ENCODE data around the gene SNTG2.
"Not testable (repeated sequence)": the region's sequence is repeated elsewhere in the genome, so short reads cannot be mapped to it uniquely, and the experiment has no call there.

SNTG2 gene

DNA sequence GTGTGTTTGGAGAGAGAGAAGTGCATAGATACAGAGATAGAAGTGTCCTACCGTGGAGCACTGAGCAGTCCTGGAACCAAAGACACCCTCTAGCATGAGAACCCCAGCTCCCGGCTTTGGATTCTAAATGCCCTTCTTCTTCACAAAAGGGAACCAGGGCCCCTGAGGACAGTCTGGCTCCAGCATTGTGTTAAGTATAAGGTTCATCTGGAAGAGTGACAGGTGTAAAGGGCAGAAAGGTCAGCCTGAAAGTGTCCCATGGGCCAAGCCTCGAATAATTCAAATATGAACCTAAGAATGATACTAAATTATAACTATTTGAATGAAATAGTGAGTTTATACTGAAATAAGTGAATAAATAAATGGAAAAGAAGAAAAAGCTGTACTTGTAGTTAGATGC is 109.7 kb downstream of the SNTG2 start:
- DNase-seq: no peak

DNA sequence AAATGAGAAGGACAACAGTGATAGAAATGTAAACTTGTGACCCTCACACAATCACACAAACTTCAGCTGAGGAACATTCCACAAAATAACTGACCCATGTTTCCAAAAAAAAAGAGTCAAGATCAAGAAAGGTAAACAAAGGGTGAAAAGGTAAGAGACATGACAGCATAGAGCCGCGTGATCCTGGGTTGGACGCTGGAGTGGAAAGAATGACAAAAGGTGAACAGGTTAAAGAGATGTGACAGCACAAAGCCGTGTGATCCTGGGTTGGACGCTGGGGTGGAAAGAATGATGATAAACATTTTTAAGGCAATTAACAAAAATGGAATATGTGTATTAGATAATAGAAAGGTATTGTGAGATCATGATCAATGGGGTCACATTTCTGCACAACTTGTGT is 110.3 kb downstream of the SNTG2 start:
- DNase-seq: no peak

DNA sequence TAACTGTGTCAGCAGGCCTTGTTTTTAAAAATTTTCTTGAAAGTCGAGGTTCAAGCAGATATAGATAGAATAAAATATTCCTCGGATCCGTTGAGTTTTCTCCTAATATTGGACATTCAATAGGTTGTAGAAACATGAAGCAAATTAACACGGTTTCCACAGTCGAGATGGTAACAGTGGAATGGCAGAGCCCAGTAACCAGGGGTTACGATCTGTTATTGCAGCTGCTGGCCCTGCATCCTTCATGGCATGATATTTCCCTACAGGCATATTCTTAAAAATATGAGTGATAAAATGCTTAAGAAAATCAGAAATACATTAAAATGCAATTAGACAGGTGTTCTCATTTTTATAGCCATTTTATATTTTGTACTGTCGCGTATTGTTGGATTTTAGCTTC is 117.6 kb downstream of the SNTG2 start:
- no peak for DNase-seq

DNA sequence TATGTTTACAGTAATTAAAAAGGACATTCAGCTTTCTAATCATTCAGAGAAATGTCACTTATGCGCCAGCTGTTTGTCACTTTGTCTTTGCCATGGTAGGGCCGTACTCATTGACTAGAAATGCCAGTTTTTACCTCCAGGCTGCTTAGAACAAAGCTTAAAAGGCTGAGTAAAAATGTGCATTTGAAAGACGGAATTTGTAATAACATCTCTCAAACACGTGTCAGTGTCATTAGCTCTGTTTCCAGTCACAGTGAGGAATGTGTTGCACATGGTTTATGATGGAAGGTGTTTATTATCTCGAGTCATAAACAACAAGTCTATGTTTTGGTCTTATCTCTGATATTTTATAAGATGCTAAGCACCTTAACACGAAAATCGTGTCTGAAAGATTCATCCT is 118.2 kb downstream of the SNTG2 start:
- no peak for DNase-seq

DNA sequence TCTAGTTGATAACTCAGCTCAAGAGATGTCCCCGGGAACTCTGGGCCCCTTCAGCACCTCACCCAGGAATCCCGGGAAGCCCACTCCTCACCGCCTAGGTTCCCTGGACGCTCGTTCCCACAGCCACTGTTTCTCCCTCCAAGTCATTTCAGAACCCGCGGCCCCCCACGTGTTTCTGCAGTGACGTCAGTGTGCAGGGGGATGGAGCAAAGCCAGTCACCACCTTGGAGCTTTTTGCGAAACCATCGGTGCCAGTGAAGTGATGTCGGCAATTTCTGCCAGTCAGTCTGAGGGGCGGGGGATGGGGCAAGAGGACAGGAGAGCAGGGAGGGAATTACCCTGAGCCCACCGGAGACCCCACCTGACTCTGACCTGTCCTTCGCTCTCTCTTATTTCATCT is 119.2 kb downstream of the SNTG2 start:
- DNase-seq: no peak

DNA sequence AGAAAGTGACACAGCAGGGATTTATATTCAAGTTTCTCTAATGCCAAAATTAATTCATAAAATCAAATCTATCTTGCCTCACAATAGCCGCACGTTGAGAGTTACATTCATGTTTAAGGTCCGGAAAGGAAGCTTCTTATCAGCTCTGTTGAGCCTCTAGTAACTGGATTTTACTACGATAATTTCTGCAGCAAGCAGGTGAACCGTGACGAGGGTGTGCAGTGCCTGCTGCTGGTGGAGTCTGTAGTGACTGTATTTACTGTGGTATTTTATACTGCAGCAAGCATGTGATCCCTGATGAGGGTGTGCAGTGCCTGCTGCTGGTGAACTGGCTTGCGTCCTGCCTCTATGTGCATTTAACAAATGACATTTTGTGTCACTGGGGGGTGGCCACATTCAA is 120.0 kb downstream of the SNTG2 start:
- DNase-seq: no peak

DNA sequence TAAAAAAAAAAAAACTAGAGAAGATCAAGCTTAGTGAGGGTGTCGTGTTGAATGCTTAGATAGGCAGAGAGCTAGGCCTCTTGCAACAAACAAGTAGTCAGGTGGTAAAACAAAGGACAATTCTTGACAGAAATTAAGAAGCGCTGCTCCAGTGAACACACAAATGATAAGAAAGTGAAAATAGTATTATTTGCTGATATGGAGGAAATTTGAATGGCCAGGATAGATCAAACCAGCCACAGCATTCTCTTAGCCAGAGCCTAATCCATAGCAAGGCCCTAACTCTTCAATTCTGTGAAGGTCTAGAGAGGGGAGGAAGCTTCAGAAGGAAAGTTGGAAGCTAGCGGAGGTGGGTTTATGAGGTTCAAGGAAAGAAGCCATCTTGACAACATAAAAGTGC is 121.0 kb downstream of the SNTG2 start:
- DNase-seq: no peak

DNA sequence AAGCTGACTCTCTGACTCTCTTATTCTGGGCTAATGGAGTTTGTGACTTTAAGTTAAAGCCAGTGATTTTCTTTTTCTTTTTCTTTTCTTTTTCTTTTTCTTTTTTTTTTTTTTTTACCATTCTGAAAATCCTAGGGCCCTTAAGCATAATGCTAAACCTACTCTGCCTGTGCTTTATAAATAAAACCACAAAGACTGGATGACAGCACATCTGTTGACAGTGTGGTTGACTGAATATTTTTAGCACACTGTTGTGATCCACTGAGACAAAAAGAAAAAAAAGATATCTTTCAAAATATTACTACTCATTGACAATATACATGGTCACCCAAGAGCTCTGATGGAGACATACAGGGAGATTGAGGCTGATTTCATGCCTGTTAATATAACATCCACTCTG is 121.6 kb downstream of the SNTG2 start:
- DNase-seq: no peak

DNA sequence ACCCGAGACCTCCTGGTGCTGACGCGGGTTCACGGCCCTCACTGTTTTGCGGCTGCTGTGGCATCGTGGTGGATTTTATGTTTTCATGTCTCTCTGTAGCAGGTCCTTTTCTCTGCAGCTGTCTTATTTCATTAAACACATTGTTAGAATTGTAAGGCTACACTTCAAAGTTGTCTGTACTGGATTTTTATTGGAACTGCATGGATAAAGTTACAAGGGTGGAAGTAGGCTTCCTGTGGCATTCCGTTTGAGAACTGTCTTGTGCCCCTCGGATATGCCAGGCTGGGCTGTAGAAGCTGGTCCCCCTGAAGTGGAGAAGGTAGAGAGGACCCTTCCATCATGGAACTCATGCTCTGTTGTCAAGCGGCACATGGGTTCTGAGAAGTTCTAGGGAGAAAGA is 127.3 kb downstream of the SNTG2 start:
- DNase-seq: no peak

DNA sequence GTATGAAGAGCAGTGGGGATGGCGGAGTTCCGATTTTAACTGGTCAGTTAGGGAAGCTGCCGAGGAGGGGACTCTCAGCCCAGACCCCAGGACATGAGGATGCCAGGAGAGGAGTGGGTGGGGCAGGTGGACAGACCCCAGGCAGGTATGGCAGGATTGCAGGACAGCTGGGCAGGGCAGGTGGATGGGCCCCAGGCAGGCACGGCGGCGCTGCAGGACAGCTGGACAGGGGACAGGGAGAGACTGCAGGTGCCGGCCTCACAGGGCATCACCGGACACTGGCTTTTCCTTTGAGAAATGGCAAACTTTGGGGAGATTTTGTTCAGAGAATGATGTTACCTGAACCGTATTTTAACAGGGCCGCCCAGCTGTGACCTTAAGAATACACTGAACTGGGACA is 127.7 kb downstream of the SNTG2 start:
- DNase-seq: no peak

DNA sequence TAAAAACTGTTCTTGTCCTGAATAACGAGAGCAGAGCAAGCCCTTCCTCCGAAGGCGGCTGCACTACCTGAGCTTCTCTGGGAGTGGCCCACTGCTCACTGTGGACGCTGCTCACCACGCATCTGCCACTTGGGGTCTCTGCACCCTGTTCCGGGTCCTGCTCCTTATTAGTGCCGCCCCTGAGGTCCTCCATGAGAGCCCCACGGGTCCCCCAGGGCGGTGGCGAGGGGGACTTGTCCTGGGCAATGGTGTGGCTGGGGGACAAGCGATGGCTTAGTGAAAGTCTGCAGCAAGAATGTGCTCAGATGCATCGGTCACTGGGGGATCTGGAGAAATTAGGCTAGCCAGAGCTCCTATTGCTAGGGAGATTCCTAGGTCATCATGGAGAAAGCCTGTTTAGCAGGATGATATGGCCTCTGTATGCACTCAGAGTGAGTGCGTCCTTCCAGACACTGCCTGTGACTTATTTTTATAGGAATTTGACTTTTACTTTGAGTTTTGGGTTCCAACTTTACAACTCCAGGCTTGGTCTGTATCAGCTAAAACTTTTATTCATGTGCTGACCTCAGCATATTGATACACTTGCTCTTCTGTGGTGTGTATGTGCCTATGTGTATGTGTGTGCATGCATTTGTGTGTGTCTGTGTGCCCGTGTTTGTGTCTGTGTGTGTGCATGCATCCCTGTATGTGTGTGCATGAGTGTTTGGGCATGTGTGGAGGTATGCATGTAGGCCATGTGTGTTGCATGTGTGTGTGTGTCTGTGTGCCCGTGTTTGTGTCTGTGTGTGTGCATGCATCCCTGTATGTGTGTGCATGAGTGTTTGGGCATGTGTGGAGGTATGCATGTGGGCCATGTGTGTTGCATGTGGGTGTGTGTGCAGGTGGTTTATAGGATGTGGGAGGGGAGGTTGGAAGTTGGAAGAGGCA is 129.5 kb downstream of the SNTG2 start:
- no peak for DNase-seq

DNA sequence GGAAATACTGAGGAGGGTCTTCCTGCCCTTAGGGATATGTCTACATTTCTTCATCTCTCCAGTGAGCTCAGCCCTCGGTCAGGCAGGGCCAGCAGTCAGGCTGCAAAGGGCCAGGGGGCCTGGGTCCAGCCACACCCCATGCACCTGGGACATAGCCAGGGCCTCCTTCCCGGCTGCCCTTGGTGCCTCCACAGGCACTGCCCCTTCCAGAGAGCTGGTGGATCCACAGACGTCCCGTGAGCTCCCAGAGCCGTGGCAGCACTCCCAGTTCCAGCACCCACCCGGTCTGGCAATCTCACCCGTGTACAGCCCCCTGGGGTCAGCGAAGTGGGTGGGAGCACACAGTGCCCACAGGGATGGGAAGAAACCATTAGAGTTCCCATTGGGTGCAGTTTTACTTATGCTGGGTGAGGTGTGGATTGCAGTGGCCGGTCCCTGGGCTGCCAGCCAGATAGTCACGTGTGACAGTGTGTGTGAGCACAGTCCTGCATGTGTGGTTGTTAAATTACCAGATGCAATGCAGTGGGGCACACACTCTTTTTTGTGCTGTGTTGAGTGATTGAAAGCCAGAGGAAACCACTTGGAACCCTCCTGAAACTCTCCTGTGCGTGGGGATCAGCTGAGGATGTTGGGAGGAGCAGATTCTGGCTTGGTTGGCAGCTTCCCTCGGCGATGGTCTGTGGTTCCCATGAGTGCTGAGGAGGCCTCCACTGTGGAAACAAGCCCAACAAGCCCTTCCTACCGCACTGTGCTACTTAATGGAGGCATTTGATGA is 131.0 kb downstream of the SNTG2 start:
- no peak for DNase-seq

DNA sequence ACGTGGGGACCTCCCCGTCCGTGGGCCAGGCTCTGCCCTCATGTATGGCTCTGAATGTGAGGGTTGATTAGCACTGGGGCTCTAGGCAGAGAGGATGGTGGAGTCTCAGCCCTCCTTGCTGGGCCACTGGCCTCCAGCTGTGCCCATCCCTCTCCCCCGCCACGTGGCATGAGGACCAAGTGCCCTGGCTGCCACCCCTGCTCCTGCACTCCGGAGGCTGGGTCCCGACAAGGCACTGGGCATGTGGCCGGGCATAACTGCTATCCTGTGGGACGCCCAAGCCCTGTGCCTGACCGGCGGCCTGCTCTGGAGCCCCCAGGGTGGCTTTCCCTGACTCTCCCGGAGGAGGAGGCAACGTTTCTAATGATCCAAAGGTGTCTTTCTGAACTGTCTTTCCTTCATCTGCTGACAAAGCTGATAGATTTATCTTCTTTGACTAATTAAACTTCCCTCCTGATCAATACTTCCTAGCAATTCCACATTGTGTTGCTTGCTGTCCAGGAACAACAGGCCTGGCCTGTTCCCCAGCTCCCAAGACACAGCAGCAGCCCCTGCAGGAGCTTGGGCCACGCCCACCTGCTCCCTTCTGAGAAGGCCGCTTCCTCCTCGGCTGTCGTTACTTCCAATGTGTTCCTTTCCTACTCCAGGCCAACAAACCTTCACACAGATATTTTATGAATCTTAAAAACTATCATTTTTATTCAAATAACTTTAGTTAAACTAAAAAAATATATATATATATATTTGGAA is 132.0 kb downstream of the SNTG2 start:
- no peak for DNase-seq

DNA sequence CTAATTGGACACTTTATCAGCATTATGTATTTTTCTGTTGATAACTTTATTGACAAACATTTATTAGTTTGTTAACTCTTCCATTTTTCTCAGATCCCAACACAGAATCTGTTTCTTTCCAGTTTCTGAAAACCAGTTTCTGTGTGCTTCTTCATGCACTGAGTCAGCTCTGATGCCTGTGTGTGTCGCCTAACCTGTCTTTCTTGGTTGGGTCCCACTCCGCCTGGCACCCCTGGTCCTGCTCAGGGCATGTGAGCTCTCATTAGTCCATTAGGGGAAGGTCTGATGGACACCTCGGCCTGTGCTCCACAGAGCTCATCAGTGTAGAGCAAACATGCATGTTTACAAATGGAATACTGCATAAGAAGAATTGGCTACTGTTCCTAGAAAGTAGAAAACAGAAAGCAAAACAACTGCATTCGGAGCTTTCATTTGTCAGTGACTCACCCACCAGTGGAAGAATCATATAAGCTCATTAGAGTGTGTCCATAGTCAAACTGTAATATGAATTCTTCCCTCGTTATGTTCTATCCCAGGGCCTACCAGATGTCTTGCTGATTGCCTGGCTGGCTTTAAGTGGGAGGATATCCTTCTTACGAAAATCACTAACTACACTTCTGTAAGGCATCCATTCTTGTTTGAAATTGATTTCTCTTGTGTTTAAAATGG is 137.7 kb downstream of the SNTG2 start:
- DNase-seq: no peak

DNA sequence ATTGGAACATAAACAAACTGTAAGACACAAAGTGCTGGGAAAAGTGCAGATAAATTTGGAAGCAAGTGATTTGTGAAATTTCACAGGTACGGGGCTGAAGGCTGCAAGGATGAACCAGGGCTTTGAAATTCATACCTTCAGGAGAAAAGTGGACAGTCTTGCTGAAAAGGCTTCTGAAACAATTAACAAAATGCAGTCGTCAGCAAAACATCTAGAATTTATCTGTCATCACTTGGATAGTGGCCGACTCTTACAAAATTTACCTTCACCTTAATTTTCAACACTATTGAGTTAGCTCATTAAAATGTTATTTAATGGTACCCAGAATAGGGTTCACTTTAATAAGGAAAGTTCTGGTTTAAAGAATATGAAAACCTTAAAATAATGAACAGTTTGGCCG is 138.3 kb downstream of the SNTG2 start:
- DNase-seq: no peak

DNA sequence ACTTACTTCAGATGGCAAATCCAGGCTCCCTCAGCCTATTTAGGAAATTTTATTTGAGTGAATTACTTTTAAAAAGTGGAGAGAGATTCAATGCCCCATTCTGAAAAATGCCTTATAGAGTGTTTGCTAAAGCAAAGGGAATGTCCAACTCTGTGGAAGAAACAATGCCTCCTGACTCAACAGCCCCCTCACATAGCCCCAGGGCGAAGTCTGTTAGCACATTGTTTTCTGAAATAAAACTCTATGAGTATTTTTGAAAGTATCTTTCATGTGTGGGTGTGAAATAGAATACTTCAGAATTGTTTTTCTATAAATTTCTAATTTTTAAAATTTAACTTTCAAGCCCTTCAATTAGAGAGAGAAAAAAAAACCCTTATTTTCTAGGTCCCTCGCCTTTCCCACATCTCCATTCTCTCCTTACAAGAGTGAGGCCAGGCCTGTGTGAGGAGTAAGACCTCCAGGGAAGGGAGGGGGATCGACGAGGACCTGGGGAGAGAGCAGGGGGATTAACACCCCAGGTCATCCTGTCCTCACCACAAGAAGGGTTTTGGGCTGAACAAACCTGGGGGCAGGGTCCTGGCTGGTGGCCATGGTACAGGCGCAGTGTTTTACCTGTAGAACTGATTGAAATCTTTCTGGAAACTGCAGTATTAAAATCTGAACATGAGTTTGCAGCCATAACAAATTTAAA is 141.4 kb downstream of the SNTG2 start:
- no peak for DNase-seq

DNA sequence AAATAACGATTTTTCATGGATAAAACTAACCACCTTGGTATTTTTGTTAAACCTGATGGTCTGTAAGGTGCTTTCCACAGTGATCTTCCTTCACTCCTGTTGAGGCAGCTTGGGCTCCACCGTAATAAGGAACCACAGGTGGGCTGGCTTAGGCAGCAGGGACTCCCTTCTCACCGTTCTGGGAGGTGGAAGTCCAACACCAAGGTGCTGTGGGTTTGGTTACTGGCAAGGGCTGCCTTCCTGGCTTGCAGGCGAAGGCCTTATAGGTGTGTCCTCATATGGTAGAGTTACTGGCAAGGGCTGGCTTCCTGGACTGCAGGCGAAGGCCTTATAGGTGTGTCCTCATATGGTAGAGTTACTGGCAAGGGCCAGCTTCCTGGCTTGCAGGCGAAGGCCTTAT is 143.0 kb downstream of the SNTG2 start:
- DNase-seq: not testable (repeated sequence)

DNA sequence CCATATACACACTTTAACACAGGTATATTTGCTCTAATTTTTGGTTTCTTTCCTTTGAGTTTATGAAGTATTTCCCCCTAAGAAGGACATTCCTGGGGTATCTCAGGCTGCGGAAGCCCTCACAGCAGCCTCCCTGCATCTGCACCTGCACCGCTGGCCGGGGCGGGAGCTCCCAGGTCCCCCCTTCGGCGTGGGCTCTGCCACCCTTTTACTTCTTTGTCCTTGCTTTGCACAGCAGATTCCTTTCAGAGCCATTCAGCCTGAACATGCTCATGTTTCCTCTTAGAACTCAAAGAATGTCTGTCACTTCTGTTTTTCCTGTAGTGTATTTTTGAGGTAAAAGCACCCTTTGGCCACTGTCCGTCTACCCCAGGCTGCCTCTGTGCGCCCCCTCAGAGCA is 146.5 kb downstream of the SNTG2 start:
- DNase-seq: no peak

DNA sequence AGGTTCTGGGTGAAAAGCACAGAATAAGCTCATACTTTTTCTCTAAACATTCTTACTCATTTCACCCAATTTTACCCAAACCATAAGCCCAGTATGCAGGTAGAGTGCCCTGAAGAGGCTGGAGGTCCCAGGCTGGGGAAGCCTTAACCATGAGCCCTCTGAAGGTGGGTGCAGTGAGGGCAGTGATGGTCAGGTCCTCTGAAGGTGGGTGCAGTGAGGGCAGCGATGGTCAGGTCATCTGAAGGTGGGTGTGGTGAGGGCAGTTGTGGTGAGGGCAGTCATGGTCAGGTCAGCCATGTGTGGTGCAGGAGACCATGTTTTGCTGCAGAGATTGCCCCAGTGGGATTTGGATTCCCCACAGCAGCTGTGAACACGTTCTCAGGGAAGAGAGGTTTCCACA is 148.8 kb downstream of the SNTG2 start:
- no peak for DNase-seq

DNA sequence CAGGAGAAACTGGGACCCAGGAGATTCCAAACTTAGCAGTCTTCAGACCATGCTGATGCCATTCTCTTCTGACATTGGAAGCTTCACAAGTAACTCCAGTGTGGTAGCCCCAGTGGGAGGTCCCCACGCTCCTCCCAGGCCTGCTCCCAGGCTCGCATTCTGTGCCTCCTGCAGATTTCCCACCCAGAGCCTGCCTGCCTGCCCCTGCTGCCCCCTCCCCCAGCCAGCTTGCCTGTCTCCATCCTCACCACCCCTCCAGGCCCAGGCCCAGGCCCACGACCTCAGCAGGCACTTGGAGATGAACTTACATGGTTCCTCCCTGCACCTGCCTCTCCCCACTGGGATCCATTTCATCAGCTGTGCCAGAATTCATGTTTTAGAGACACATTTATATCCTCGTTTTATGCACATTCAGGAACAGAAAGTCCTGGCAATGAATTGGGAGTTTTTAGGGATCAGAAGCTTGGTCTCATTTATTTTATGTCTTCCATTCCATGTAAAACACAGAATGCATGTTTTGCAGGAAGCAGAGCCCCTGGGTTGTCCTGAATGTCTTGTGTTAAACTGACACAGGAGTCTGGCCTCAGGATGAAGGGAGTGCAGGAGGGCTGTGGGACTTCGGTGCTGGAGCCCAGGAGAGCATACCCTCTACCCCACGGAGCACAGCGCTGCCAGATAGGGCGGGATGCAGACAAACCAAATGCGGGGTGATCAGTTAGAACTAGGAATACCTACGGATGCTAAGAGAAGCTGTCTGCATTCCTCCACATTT is 150.5 kb downstream of the SNTG2 start:
- DNase-seq: no peak

DNA sequence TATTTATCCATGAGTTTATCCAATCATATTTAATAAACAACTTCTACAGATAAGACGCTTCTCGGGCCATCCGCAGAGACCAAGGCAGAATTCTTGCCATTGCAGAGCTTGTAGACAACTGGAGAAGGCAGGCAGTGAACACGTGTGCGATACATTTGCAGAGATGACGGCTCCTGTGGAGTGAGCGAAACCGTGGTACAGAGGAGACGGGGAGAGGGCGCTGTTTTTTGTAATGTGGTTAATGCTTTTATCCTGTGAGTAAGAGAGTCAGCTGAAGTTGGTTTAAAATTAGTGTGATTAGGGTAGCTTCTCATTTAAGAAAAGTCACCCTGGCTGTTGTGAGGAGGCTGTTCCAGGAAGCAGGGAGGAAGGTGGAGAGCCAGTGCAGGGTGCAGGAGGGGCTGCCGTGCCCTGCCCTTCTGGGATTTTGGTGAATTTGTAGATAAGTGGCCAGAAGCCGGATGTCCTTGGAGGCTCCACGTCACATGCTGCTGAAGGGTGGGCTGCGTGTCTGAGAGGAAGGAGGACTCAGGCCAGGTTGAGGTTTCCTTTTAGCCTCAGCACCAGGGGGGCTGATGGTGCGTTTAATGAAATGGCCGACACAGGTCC is 151.4 kb downstream of the SNTG2 start:
- DNase-seq: no peak

All from hematopoietic multipotent progenitor cell treated with erythropoietin and hydrocortisone succinate and interleukin-3 and kit ligand, for 4 days (in vitro differentiated cells).